Activated CD4-positive, alpha-beta T cell treated with anti-CD3 and anti-CD28 coated beads for 48 hours (primary cell): ENCODE data around the gene CFAP299.
A peak's percentile ranks its signal among the peaks of the same experiment; 100 is the strongest.
"Not testable (repeated sequence)": the region's sequence is repeated elsewhere in the genome, so short reads cannot be mapped to it uniquely, and the experiment has no call there.

Experiments used
- DNase-seq: peaks from one replicate; pipeline ENCODE4 v3.0.0-alpha.2; 2020

CFAP299 gene

DNA sequence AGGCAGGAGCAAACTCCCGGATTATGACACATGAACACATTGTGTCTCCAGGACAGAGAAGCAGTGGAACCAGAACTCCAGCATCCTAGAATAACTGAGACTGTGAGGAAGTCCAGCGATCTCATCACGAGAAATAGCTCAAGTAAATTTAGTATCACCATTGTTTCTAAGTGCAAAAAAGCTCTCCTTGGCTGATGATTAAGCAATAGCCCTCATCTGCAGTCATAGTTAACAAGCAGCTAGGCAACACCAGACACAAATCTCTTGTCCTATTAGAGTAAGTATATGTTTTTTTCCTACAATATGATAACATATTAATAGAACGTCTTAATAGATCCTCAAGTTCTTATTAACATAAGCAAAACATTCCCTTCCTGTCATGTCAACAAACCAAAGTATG lies 2.4 kb upstream of the CFAP299 start:
- no peak for DNase-seq

- no peak for DNase-seq
Measured at GRCh38 chr4:80334568-80334967, 962 bp upstream of the CFAP299 start.

DNA sequence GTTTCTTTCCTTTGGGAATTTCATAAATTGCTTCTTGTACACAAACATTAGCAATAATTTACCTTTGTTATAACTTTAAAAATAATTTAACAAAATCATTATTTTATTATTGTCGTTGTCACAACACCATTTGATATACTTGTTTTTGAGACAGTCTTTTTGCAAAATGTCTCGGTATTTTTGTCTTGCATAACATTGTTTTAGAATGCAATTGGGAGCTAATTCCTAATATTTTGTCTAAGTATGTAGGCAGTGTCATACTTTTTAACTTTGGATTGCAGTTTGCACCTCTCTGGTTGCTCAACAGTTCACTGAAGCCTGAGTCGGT lies 340 bp upstream of the CFAP299 start:
- DNase-seq: no peak

- no peak for DNase-seq
Measured at GRCh38 chr4:80336582-80336981, 1.1 kb downstream of the CFAP299 start.

DNA sequence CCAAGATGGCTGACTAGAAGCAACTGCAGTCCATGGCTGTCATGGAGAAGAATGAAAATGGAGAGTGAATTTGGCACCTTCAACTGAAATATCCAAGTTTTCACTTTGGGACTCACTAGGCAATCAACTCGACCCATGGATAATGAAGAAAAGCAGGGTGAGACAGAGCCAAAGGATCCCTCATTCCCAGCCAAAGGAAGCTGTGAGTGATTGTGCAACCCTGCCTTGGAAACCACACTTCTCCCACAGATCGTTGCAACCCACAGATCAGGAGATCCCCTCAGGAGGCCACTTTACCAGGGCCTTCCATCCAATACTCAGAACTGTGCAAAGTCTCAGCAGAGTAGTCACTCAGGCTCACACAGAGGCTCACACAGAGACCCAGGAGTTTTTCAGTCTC lies 4.5 kb downstream of the CFAP299 start:
- no peak for DNase-seq

GRCh38 chr4:80342684-80343083 lies 7.2 kb downstream of the CFAP299 start:
- DNase-seq: not testable (repeated sequence)

DNA sequence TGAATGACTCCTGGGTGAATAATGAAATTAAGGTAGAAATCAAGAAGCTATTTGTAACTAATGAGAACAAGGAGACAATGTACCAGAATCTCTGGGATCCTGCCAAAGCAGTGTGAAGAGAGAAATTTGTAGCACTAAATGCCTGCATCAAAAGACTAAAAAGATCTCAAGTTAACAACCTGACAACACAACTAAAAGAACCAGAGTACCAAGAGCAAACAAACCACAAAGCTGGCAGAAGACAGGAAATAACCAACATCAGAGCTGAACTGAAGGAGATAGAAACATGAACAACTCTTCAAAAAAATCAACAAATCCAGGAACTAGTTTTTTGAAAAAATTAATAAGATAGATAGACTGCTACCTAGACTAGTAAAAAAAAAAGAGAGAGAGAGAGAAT lies 8.4 kb downstream of the CFAP299 start:
- no peak for DNase-seq

GRCh38 chr4:80360084-80360483 lies 24.6 kb downstream of the CFAP299 start:
- no peak for DNase-seq

GRCh38 chr4:80360900-80361299 lies 25.4 kb downstream of the CFAP299 start:
- no peak for DNase-seq

DNA sequence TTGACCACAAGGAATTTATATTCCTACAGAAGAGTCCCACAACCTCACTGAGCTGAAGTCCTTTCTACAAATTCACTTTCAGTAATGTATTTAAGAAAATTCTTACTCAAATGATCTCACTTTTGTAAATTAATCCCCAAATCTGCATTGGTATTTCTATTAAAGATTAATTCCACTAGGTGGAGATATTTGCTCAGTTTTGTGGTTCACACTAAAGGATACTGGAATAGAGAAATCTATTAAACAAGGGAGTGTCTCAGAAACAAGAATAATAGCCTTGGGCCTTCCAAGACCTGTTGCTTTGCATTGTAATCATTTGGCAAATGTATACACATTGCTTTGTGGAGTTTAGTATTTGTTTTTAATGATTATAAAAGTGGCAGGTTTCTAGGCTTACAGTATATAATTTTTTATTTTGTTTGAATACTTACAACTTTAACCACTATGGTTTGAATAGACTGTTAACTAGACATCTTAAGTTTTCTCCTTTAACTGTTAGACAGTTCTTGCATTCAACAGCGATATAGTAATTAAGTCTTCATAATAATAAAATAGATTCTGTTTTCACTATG lies 25.9 kb downstream of the CFAP299 start:
- DNase-seq: no peak

DNA sequence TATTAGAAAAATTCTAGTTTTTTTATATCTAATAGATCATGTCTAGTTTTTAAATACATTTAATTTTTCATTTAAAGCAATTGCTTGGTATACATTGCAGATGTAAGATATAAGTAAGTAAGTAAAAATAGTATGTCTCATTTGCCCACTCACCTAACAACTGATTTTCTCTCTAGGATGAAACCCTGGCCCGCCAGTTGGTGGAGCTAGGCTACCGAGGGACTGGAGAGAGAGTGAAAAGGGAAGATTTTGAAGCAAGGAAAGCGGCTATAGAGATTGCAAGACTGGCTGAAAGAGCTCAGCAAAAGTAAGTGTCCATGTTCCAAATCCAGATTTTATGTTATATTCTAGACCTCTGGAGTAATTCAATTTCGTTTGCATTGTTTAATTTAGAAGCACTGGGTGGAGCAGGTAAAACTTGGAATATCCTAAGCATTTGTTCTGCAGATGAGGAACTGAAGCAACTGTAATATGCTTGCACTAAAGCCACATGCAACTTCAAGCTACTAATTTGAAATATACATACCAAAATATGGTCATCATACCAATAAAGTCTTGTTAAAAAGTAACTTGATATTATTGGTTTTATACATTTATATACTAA lies 27.1 kb downstream of the CFAP299 start:
- peak; percentile 54 for DNase-seq

- peak; percentile 58 for DNase-seq
Measured at GRCh38 chr4:80365928-80366327, 30.4 kb downstream of the CFAP299 start.

DNA sequence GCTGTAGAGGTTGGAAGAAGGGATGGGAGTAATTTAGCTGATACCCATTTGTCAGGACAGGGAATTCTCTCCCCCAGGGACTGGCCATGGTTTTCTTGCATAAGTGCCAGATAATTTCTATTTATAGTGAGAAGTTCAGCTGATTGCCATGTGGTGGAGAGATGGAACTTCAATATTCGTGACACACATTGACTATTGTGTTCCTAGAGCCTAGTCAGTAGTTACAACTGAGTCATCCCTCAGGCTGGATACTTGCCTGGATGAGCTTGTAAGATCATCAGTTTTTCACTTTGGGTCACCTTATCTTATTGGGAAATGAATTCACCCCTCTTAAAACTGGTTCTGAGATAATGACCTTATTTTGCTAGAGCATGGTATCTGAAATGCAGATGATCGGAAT lies 32.2 kb downstream of the CFAP299 start:
- no peak for DNase-seq

DNA sequence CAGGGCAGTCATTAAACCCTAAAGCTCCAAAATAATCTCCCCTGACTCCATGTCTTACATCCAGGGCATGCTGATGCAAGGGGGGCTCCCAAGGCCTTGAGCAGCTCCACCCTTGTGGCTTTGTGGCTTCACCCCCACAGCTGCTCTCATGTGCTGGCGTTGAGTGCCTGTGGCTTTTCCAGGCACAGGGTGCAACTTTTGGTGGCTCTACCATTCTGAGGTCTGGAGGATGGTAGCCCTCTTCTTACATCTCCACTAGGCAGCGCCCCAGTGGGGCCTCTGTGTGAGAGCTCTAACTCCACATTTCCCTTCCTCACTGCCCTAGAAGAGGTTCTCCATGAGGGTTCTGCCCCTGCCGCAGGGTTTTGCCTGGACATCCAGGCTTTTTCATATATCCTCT lies 35.1 kb downstream of the CFAP299 start:
- DNase-seq: no peak

DNA sequence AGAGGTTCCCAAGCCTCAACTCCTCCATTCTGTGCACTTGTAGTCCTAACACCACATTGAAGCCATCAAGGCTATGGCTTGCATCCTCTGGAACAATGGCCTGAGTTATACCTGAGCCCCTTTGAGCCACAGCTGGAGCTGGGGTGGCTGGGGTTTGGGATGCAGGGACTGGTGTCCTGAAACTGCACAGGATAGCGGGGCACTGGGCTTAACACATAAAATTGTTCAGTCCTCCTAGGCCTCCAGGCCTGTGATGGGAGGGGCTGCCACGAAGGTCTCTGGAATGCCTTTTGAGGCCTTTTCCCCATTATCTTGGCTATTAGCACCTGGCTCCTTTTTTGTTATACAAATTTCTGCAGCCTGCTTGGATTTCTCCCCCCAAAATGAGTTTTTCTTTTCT lies 35.5 kb downstream of the CFAP299 start:
- DNase-seq: no peak

DNA sequence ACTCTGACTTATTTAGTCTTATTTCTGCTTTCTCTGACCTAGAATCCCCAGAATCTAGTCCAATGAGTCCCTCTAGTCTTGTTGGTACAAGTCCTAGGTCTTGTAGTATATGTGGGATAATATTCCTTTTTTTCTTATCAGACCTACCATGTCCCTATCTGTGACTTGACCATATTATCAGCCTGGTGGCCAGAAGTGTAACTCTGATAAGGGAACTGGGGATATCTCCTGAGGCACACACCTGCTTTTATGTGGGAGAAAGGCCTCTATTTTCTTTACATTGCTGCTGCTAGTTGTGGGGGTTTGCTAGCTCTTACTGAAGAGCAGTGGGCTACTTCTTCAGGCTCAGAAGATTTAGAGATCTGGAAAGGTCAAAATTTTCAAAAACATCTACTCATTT lies 38.6 kb downstream of the CFAP299 start:
- DNase-seq: no peak

DNA sequence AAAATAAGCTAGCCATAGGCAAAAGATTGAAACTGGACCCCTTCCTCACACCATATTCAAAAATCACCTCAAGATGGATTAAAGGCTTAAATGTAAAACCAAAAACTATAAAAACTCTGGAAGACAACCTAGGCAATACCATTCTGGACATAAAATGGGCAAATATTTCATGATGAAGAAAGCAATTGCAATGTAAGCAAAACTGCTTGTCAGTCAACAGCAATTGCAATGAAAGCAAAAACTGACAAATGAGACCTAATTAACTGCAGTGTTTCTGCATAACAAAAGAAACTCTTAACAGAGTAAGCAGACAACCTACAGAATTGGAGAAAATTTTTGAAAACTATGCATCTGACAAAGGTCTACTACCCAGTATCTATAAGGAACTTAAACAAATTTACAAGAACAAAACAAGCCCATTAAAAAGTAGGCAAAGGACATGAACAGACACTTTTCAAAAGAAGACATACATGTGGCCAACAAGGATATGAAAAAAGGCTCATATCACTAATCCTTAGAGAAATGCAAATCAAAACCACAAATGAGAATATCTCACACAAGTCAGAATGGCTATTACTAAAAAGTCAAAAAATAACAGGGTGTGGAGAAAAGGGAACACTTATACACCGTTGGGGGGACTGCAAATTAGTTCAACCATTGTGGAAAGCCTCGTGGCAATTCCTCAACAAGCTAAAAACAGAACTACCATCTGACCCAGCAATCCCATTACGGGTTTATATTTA lies 46.7 kb downstream of the CFAP299 start:
- no peak for DNase-seq

DNA sequence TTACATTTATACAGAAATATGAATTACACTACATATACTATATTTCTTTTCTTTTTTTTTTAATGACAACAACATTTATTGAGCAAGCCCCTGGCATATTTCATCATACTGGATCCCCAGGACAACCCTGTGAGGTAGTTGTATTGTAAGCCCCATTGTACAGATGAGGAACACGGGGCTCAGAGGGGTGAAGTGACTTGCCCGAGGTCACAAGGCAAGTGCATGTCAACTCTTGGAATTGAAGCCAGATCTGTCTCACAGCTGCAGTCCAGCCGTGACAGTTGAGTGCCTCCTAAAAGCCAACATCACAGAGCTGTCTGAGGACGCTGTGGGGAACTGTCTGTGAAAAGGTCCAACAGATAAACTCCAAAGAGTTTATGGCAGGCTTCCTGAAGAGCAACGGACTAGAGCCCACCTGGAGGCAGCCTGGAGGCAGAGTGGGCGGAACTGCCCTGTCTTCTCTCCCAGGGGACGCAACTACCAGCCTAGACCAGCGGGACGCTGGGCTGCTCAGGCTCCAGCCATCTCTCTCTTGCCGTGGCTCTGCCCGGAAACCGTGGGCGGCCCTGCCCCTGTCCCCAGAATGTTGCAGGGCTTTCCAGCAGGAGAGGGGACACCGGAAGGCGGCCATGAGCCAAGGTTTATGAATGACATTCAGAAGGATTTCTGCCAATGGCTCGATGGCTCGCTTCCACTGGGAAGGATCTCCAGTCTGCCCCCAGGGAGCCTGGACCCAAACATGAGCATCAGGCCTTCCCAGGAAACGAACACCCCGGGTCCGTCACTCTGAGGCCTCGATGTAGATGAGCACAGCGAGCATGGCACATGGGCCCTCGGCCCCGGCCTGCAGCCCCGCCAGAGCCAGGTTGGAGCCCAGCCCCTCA lies 50.1 kb downstream of the CFAP299 start:
- DNase-seq: no peak

GRCh38 chr4:80386281-80386886 lies 50.9 kb downstream of the CFAP299 start:
- DNase-seq: no peak

- no peak for DNase-seq
Measured at GRCh38 chr4:80387390-80388283, 52.1 kb downstream of the CFAP299 start.

DNA sequence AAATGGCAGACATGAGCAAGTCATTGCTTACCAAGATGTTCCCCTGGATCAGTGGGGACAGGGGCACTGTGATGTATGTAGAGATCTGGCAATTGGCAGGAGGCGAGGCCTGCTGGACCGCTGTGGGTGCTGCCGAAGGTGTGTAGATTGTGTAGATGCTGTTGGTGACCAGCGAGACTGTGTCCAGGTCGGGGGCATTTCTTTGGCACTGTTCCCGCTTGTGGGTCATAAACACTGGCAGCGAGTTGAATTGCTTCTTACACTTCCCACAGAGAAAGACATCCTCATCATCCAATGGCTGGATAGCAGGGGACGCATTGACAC lies 52.7 kb downstream of the CFAP299 start:
- no peak for DNase-seq

- DNase-seq: no peak
Measured at GRCh38 chr4:80390178-80390577, 54.6 kb downstream of the CFAP299 start.
